ENCODE results near the gene RNF222. TPM values are rescaled to one million over a fixed set of nuclear protein-coding genes. Genes with fewer than 3 reads are reported as not detected.

The RNF222 gene
- polyA plus RNA-seq, 1 donor from 2014 or later, result not detected

- Histone ChIP-seq H3K9me3 (ENCODE audit: low read length) (no peaks in the 10 kb centered on the region), H3K9ac (ENCODE audit: low read length) (no peak overlapping the region), H3K27me3 (ENCODE audit: insufficient read depth, low read depth, low read length) (no peaks in the 10 kb centered on the region), H3K4me3 (ENCODE audit: low read length) (no peak overlapping the region), H3K27ac (ENCODE audit: low read length) (no peak overlapping the region), H3K9me2 (ENCODE audit: insufficient read depth, low read length) (no peaks in the 10 kb centered on the region), H4K20me1 (ENCODE audit: insufficient read depth) (no peaks in the 10 kb centered on the region), H3F3A (ENCODE audit: insufficient read depth, low read length, poor library complexity, severe bottlenecking) (no peaks in the 10 kb centered on the region), H2AFZ (ENCODE audit: low read depth, low read length) (no peak overlapping the region), H3K36me3 (ENCODE audit: insufficient read depth, low read length) (peaks cover 5% of the 10 kb centered on the region), H3K4me2 (ENCODE audit: low read length) (no peak overlapping the region), H3K79me2 (replicated peaks; ENCODE audit: insufficient read depth, low read length) (no peaks in the 10 kb centered on the region)
- TF ChIP-seq TAF1 (IDR thresholded peaks at IDR 0.05; ENCODE audit: low read depth) (no peak), MXI1 (conservative IDR thresholded peaks at IDR 0.05; ENCODE audit: poor library complexity, severe bottlenecking) (no peak), REST (IDR thresholded peaks at IDR 0.05; ENCODE audit: borderline replicate concordance) (no peak), EP300 (conservative IDR thresholded peaks at IDR 0.05; ENCODE audit: poor library complexity, severe bottlenecking) (no peak), EZH2 (IDR thresholded peaks at IDR 0.05; ENCODE audit: borderline replicate concordance, insufficient read depth, low read length, poor library complexity, severe bottlenecking) (no peak)
Observed at GRCh38 chr17:8366231-8366630, 31.4 kb downstream of the RNF222 start.

GRCh38 chr17:8365143-8365542 is 32.5 kb downstream of the RNF222 start:
- Histone ChIP-seq H3K4me2 (ENCODE audit: low read length) (no peak overlapping the region), H3K4me3 (ENCODE audit: low read length) (no peak overlapping the region), H3F3A (ENCODE audit: insufficient read depth, low read length, poor library complexity, severe bottlenecking) (no peaks in the 10 kb centered on the region), H3K9me3 (ENCODE audit: low read length) (no peaks in the 10 kb centered on the region), H4K20me1 (ENCODE audit: insufficient read depth) (no peaks in the 10 kb centered on the region), H3K27ac (ENCODE audit: low read length) (no peak overlapping the region), H3K79me2 (replicated peaks; ENCODE audit: insufficient read depth, low read length) (no peaks in the 10 kb centered on the region), H3K9ac (ENCODE audit: low read length) (no peak overlapping the region), H3K27me3 (ENCODE audit: insufficient read depth, low read depth, low read length) (no peaks in the 10 kb centered on the region), H2AFZ (ENCODE audit: low read depth, low read length) (no peak overlapping the region), H3K36me3 (ENCODE audit: insufficient read depth, low read length) (peaks cover 5% of the 10 kb centered on the region), H3K9me2 (ENCODE audit: insufficient read depth, low read length) (no peaks in the 10 kb centered on the region)
- TF ChIP-seq RAD21 (conservative IDR thresholded peaks at IDR 0.05) (no peak), EP300 (conservative IDR thresholded peaks at IDR 0.05; ENCODE audit: poor library complexity, severe bottlenecking) (no peak), REST (IDR thresholded peaks at IDR 0.05; ENCODE audit: borderline replicate concordance) (no peak), TAF1 (IDR thresholded peaks at IDR 0.05; ENCODE audit: low read depth) (no peak), SMC3 (conservative IDR thresholded peaks at IDR 0.05; ENCODE audit: poor library complexity) (no peak), POLR2AphosphoS5 (IDR thresholded peaks at IDR 0.05) (no peak), CTCF (IDR thresholded peaks at IDR 0.05; ENCODE audit: poor library complexity, severe bottlenecking) (no peak), MXI1 (conservative IDR thresholded peaks at IDR 0.05; ENCODE audit: poor library complexity, severe bottlenecking) (no peak), EZH2 (IDR thresholded peaks at IDR 0.05; ENCODE audit: borderline replicate concordance, insufficient read depth, low read length, poor library complexity, severe bottlenecking) (no peak)

All from neural cell (in vitro differentiated cells).